CD4-positive, alpha-beta T cell treated with Interleukin-6 for 4 hours (primary cell): ENCODE measurements around the gene CDT1.

Experiments
- DNase-seq: peaks from one replicate; pipeline ENCODE4 v3.0.0-alpha.2; 2020; ENCODE audit warnings: mixed read lengths

CDT1 gene

DNA sequence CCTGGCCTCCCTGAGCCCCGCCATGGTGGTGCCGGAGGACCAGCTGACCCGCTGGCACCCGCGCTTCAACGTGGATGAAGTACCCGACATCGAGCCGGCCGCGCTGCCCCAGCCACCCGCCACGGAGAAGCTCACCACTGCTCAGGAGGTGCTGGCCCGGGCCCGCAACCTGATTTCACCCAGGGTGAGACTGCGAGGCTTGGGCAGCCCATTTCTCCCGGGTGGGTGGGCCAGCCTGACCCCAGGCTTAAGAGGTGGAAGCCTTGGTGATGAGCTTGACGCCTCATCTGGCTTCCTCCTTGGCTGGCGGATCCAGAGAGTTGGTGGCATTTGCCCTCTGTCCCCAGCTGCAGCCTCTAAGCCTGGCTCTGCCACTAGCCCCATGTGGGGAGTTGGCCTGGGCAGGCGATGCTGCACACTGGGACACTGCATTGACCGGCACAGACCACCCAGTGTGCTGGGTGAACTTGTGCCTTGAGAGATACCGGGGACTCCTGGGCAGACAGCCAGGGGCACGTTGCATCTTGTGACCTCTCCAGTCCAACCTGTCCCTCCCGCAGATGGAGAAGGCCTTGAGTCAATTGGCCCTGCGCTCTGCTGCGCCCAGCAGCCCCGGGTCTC, 3.0 kb downstream of the CDT1 start:
- no peak for DNase-seq

- no peak for DNase-seq
Measured at GRCh38 chr16:88807142-88807625, 3.6 kb downstream of the CDT1 start.

DNA sequence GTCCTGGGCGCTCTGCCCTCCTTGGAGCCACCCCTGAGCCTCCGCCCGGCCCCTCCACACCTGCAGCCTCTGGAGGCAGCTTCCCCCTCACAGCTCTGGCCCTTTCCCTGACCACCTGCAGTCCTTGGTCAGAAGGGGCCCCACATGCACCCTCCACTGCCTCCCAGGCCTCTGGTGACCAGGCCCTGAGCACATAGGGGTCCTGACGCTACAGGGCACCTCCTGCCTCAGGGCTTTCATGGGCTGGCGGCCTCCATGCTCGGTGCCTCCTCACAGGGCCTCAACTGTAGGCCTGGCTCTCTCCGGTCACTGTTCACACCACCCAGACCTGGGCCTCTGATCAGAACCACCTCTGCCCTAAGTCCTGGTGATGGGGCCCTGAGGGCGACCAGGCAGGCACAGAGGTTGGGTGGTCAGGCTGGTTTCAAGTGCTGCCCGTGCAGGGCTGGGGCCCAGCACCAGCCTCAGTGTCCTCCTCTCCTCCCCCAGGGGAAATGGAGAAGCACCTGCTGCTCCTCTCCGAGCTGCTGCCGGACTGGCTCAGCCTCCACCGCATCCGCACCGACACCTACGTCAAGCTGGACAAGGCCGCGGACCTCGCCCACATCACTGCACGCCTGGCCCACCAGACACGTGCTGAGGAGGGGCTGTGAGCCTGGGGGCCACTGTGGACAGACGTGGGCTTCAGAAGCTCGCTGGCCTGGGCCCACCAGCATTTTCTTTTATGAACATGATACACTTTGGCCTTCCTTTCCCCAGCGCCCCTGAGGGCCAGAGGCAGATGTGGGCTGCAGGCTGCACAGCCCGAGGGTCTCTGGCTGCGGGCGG, 4.3 kb downstream of the CDT1 start:
- DNase-seq: no peak

- DNase-seq: no peak
Measured at GRCh38 chr16:88809068-88809675, 5.6 kb downstream of the CDT1 start.

- no peak for DNase-seq
Measured at GRCh38 chr16:88809676-88810165, 6.1 kb downstream of the CDT1 start.

DNA sequence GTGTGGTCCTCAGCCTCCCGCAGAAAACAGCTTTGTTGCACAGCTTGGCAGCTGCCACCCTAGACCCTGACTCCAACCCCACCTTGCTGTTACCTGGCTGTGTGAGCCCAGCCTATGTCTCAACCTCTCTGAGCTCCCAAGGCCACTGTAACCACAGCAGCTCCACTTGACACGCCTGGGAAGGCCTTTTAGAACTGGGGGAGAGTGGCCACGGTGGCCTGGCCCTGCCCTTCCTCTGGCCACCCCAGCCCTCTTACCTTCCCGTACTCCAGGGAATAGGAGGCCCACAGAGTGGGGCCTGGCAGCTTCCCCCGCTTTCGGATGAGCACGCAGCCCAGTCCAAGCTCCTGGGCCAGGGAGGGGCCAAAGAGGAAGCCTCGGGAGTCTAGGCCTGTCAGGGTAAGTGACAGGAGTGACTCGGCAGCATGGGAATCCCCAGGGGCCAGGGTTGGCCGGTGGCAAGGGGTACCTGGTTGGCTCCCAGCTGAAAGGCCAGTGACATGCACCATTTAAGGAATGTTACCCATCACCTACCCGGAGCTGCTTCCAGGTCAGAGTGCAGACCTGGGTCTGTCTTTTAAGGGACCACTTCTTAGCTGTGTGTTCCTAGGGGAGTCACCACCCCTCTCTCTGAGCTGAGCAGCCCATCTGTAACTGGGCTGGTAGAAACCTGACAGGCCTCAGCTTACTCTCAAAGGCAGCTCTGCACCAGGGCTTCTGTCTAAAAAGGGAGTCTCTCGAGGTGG, 6.8 kb downstream of the CDT1 start:
- DNase-seq: no peak

DNA sequence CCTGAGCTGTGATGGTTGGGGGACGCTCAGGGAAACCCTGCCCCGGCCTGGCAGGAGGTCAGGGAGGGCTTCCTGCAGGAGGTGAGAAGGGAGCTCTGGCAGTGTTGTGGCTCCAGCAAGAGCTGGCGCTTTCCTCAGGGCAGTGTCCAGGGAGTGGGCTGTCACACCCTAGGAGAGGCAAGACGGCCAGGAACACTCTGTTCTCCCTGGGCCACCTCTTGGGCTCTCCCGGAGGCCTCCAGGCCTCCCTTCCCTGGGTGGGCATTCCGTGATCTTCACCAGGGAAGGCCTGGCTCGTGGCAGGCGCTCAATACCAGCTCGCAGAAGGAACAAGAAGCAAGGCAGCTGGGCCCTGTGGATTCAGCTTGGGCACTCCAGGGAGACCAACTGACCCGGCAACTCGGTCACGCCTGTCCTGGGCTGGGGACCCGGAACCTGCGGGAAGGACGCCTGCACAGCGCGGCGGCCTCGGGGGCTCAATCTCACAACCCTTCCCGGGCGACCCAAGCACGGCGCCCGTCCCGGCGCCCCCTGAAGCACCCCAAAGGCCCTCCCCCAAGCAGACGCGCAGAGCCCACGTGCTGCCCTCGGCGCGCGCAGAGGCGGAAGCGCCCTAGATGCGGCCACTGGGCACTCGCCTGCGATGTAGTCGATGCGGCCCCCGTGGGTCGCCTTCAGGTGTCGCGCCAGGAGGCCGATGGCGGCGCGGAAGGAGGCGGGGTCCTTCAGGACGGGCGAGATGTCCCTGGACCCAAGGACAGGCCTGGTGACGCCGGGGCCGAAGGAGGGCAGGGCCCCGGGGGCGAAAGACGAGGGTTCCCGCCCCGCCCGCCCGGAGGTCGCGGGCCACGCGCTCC, 7.6 kb downstream of the CDT1 start:
- DNase-seq: peak; percentile 74

GRCh38 chr16:88811769-88812512, 8.4 kb downstream of the CDT1 start, which contains the start of gene APRT:
Gene APRT, minus strand, starts transcription at chr16:88811928. Its CDS starts 29 bp downstream, at chr16:88811899.
- peak; percentile 96 for DNase-seq

- DNase-seq: peak; percentile 31
Measured at GRCh38 chr16:88812513-88813268, 9.1 kb downstream of the CDT1 start.

GRCh38 chr16:88813269-88814143, 9.9 kb downstream of the CDT1 start:
- no peak for DNase-seq

- no peak for DNase-seq
Measured at GRCh38 chr16:88814144-88814502, 10.5 kb downstream of the CDT1 start.

DNA sequence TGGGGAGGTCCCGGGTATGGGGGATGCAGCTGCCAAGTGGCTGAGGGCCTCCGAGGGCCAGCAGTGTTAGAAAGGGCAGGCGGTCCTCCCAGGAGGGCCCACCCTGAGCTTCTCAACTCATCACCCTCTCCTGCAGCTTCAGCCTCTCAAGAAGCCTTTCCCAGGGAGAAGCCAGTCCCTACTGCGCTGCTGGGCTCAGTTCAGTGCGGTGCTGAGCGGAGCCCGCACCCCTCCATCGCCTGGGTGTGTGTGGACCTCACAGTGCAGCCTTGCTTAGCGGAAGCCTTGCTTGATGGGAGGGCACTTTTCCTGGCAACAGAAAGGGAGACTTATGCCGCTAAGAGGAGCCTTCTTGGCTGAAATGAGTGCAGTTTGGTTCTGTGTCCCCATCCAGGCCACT, 11.6 kb downstream of the CDT1 start:
- DNase-seq: no peak

GRCh38 chr16:88815901-88816589, 12.5 kb downstream of the CDT1 start:
- peak; percentile 66 for DNase-seq

GRCh38 chr16:88816736-88817535, 13.3 kb downstream of the CDT1 start:
- DNase-seq: no peak

DNA sequence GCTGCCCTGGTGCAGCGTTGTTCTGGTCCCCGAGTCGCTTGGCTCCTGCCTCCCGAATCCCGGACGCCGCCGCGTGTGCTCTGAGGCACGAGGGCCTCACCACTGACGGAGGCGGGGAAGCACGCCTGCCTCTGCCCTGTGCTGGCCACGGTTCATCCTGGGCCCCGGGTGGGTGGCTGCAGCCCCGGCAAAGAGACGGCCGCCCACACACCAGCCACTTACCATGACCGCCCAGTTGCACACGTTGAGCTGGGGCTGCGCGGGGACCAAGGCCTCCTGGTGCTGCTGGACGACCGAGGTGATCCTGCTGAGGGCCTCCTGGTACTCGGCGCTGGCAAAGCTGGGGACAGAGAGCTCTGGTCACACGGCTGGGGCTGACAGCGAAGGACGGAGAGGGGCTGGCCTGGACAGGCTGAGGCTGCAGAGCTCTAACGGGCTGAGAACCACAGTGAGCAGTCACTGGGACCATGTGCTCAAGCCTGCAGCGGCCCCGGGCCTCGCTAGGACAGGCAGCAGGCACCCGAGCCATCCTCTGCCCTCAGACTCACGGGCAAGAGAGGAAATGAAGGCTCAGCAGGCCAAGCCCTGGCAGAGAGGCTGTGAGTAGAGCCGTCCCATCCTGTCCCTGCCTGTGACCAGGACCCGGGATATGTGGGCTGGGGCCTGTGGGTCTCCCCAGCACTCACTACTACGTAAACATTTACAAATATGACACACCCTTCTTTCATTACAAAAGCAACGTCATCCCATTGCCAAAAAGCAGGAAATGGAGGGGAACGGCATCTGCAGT, 14.4 kb downstream of the CDT1 start:
- no peak for DNase-seq

GRCh38 chr16:88818575-88818874, 14.9 kb downstream of the CDT1 start:
- no peak for DNase-seq

DNA sequence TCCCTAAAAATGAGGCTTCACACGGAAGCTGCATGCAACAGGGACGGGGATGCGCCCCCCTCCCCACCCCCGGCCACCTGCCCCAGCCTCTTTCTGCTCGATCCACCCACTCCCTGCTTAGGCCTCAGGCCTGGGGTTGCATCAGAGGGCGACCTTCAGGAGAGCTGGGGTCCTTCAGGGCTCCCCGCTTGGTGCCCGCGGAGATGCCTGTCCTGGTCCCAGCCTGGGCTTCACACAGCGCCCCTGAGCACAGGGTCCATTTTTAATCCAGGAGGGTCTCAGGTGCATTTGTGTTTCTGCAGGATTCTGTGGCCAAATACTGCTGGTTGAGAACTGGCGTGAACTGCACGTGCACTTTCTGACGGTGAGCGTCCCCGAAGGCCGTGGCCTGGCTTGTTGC, 15.5 kb downstream of the CDT1 start:
- DNase-seq: no peak
